CD14-positive monocyte (primary cell): ENCODE measurements around the gene CTNND2. TPM values are rescaled to one million over a fixed set of nuclear protein-coding genes. Genes with fewer than 3 reads are reported as not detected.

Experiments used
- DNase-seq, 3 donors: peaks; one replicate each; pipeline ENCODE4 v3.0.0-alpha.2; 2011 to 2022
- H2AFZ ChIP-seq: 2 replicates; pipeline ENCODE4 v1.6.0; 2012; ENCODE audit warnings: mild to moderate bottlenecking, low read depth, low read length, inconsistent platforms; ENCODE audit not compliant: insufficient read depth, poor library complexity, severe bottlenecking
- H3K27ac ChIP-seq, 2 donors: 1 replicate in 1 of 2; 2 replicates in 1 of 2; pipeline ENCODE4 v1.5.1; 2012 to 2013; ENCODE audit warnings: low read length in 2 of 2, control low read depth in 1 of 2, inconsistent platforms in 1 of 2, low read depth in 1 of 2, mild to moderate bottlenecking in 1 of 2
- H3K27me3 ChIP-seq, 2 donors: one replicate each; pipeline versions ENCODE4 v1.6.0 to v1.6.1; 2011 to 2013; ENCODE audit warnings: low read length in 2 of 2; ENCODE audit not compliant: control insufficient read depth in 2 of 2, insufficient read depth in 2 of 2
- H3K36me3 ChIP-seq, 2 donors: replicated peaks in 1 of 2; 1 replicate in 1 of 2; 2 replicates in 1 of 2; pipeline versions ENCODE4 v1.5.1 to v1.6.1; 2012 to 2013; ENCODE audit warnings: low read length in 2 of 2, control low read depth in 1 of 2, inconsistent platforms in 1 of 2, mild to moderate bottlenecking in 1 of 2; ENCODE audit not compliant: insufficient read depth in 2 of 2, control insufficient read depth in 1 of 2
- H3K4me1 ChIP-seq, 2 donors: 1 replicate in 1 of 2; 2 replicates in 1 of 2; pipeline versions ENCODE4 v1.5.1 to v1.6.1; 2012 to 2013; ENCODE audit warnings: low read length in 2 of 2, control low read depth in 1 of 2, inconsistent platforms in 1 of 2, mild to moderate bottlenecking in 1 of 2, moderate library complexity in 1 of 2; ENCODE audit not compliant: insufficient read depth in 2 of 2, control insufficient read depth in 1 of 2
- H3K4me2 ChIP-seq: replicated peaks from 2 replicates; pipeline ENCODE3; 2012; ENCODE audit warnings: low read length, moderate library complexity, mild to moderate bottlenecking; ENCODE audit not compliant: poor library complexity, severe bottlenecking; ENCODE audit errors: extremely low read depth
- H3K4me3 ChIP-seq, 3 experiments: fragments of 200-600 bp in 1 of 3; sonication (generic) in 1 of 3; replicated peaks in 1 of 3; 1 replicate in 2 of 3; 2 replicates in 1 of 3; pipeline ENCODE4 v1.5.1; 2011 to 2013; ENCODE audit warnings: low read length in 3 of 3, mild to moderate bottlenecking in 3 of 3, control low read depth in 2 of 3, low read depth in 2 of 3, inconsistent platforms in 1 of 3, moderate library complexity in 1 of 3
- H3K79me2 ChIP-seq: 2 replicates; pipeline ENCODE4 v1.6.0; 2012; ENCODE audit warnings: mild to moderate bottlenecking, control low read depth, inconsistent platforms, low read length, moderate library complexity; ENCODE audit not compliant: insufficient read depth
- H3K9ac ChIP-seq: 2 replicates; pipeline ENCODE4 v1.6.0; 2017; ENCODE audit warnings: low read length, mild to moderate bottlenecking; ENCODE audit not compliant: insufficient read depth, poor library complexity, severe bottlenecking
- H3K9me3 ChIP-seq, 2 donors: replicated peaks in 1 of 2; 1 replicate in 1 of 2; 2 replicates in 1 of 2; pipeline versions ENCODE4 v1.5.1 to v1.6.1; 2012 to 2013; ENCODE audit warnings: low read length in 2 of 2, control low read depth in 1 of 2; ENCODE audit not compliant: control insufficient read depth in 1 of 2, insufficient read depth in 1 of 2
- H4K20me1 ChIP-seq: 2 replicates; pipeline ENCODE4 v1.6.0; 2012; ENCODE audit warnings: mild to moderate bottlenecking, low read length, control low read depth, moderate library complexity; ENCODE audit not compliant: insufficient read depth
- H3K27ac Mint-ChIP-seq, 7 donors: one replicate each; pipeline ENCODE4 v1.8.0; 2020; ENCODE audit warnings: mild to moderate bottlenecking in 7 of 7, mixed read lengths in 7 of 7, moderate library complexity in 6 of 7, inconsistent platforms in 2 of 7
- H3K27me3 Mint-ChIP-seq, 3 donors: one replicate each; pipeline ENCODE4 v1.8.0; 2021 to 2022; ENCODE audit warnings: low read depth in 3 of 3, mild to moderate bottlenecking in 3 of 3, mixed read lengths in 3 of 3, moderate library complexity in 3 of 3, inconsistent platforms in 1 of 3
- H3K36me3 Mint-ChIP-seq, 2 donors: one replicate each; pipeline ENCODE4 v1.8.0; 2020; ENCODE audit warnings: mixed read lengths in 2 of 2, inconsistent platforms in 1 of 2, mild to moderate bottlenecking in 1 of 2
- H3K4me1 Mint-ChIP-seq: one replicate; pipeline ENCODE4 v1.8.0; 2020; ENCODE audit warnings: mild to moderate bottlenecking, mixed read lengths
- H3K4me3 Mint-ChIP-seq, 2 donors: one replicate each; pipeline ENCODE4 v1.8.0; 2020; ENCODE audit warnings: mild to moderate bottlenecking in 2 of 2, mixed read lengths in 2 of 2, moderate library complexity in 1 of 2
- H3K9me3 Mint-ChIP-seq, 7 donors: one replicate each; pipeline ENCODE4 v1.8.0; 2020 to 2022; ENCODE audit warnings: mixed read lengths in 7 of 7, mild to moderate bottlenecking in 6 of 7, moderate library complexity in 6 of 7, inconsistent platforms in 2 of 7
- CTCF ChIP-seq: fragments of 200-600 bp; IDR thresholded peaks from one replicate; pipeline ENCODE4 v1.8.0; 2022; ENCODE audit warnings: antibody characterized with exemption, mild to moderate bottlenecking
- WGBS: methylation state at CpG from one replicate; pipeline ENCODE4 v1.1.5; 2013; ENCODE audit warnings: missing lambda C conversion rate; ENCODE audit not compliant: insufficient coverage; 5-methylcytosine and 5-hydroxymethylcytosine counted together
- intact Hi-C, 2 donors: fragments of 100-400 bp; cut with micrococcal nuclease; formaldehyde crosslinking; loops; one replicate each; pipeline versions ENCODE4 v1.15.0 to v1.15.1; 2023
- polyA plus RNA-seq, 3 donors: library from polyadenylated mRNA; depleted of rRNA in 1 of 3; unstranded in 2 of 3; stranded (reverse) in 1 of 3; fragments of 300-500 nt in 2 of 3; fragments of >200 nt in 1 of 3; fragmentation: Illumina TruSeq in 2 of 3; gene quantifications; 1 replicate in 2 of 3; 2 replicates in 1 of 3; pipeline ENCODE4 v1.2.3, GENCODE V29; 2012 to 2021

The CTNND2 gene
- polyA plus RNA-seq, 3 donors: not detected

DNA sequence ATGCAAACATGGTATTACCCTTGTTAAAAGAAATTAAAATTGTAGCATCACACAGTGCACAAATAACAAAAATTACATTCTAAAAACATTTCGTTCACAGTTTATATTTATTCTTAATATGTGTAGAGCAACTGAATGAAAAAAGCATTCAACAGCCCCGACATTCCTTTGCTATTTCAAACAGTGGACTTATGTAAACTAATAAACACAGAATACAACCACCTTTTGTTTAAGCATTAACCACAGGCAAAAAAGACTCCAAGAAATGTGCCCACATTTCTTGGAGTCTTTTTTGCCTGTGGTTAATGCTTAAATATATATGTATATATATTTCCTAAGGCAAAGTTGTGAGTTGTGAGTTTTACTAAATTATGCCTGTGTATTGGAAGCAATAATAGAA, 610.7 kb downstream of the CTNND2 start:
- no peak for DNase-seq
- Mint-ChIP-seq H3K36me3 (no peaks in the 10 kb centered on the region), H3K4me3 (no peak overlapping the region), H3K4me1 (peaks cover 4% of the 10 kb centered on the region), H3K27ac (no peak overlapping the region), H3K9me3 (peaks cover 0 to 6% (median 3%) of the 10 kb centered on the region in 7 donors), H3K27me3 (peaks cover 0 to 9% (median 2%) of the 10 kb centered on the region in 3 donors)
- Histone ChIP-seq H3K4me2 (no peak overlapping the region), H3K27ac (no peak overlapping the region), H3K27me3 (no peaks in the 10 kb centered on the region), H2AFZ (no peak overlapping the region), H3K79me2 (no peaks in the 10 kb centered on the region), H3K36me3 (no peaks in the 10 kb centered on the region), H3K9ac (no peak overlapping the region), H3K9me3 (no peaks in the 10 kb centered on the region), H4K20me1 (no peaks in the 10 kb centered on the region), H3K4me1 (no peaks in the 10 kb centered on the region), H3K4me3 (no peak overlapping the region)
- no CpG with 5 or more reads among the region's 2 CpGs for WGBS
- no peak for TF ChIP-seq CTCF
- intact Hi-C loops: no loop called here

- H3K27ac Mint-ChIP-seq: peak overlapping the region in 1 of 7 donors; percentile 5
- H3K36me3 ChIP-seq: no peaks in the 10 kb centered on the region
- H3K27me3 Mint-ChIP-seq: peaks cover 0 to 8% (median 2%) of the 10 kb centered on the region in 3 donors
- H3K9me3 ChIP-seq: no peaks in the 10 kb centered on the region
- H3K9ac ChIP-seq: no peak overlapping the region
- no peak overlapping the region for H3K4me2 ChIP-seq
- H3K9me3 Mint-ChIP-seq: peaks cover 0 to 6% (median 3%) of the 10 kb centered on the region in 7 donors
- no peak overlapping the region for H3K4me3 ChIP-seq
- H3K79me2 ChIP-seq: no peaks in the 10 kb centered on the region
- H3K27me3 ChIP-seq: no peaks in the 10 kb centered on the region
- no peaks in the 10 kb centered on the region for H4K20me1 ChIP-seq
- no peaks in the 10 kb centered on the region for H3K36me3 Mint-ChIP-seq
- H3K4me1 ChIP-seq: no peaks in the 10 kb centered on the region
- H3K4me1 Mint-ChIP-seq: peaks cover 4% of the 10 kb centered on the region
- H3K27ac ChIP-seq: no peak overlapping the region
- H3K4me3 Mint-ChIP-seq: no peak overlapping the region
- DNase-seq: no peak
- intact Hi-C loops: no loop called here
- no CpG with 5 or more reads among the region's 1 CpG for WGBS
- no peak overlapping the region for H2AFZ ChIP-seq
- TF ChIP-seq CTCF: no peak
These were observed 611.4 kb downstream of the CTNND2 start for GRCh38 chr5:11292648-11293356.
